H9 (cell line): ENCODE measurements around the gene EPYC. TPM values are rescaled to one million over a fixed set of nuclear protein-coding genes. Genes with fewer than 3 reads are reported as not detected.

Experiments
- DNase-seq: peaks from one replicate; pipeline ENCODE4 v3.0.0-alpha.2; 2017
- H2AFZ ChIP-seq: one replicate; pipeline ENCODE4 v1.6.1; 2013; ENCODE audit warnings: mild to moderate bottlenecking, low read length, control low read depth, moderate library complexity
- H2AK5ac ChIP-seq: 2 replicates; pipeline ENCODE4 v1.6.1; 2013; ENCODE audit warnings: low read length, control low read depth, mixed read lengths; ENCODE audit not compliant: insufficient read length
- H2BK120ac ChIP-seq: one replicate; pipeline ENCODE4 v1.6.1; 2013; ENCODE audit warnings: low read depth, mild to moderate bottlenecking, low read length, control low read depth, inconsistent platforms; ENCODE audit not compliant: poor library complexity, severe bottlenecking
- H2BK12ac ChIP-seq: 2 replicates; pipeline ENCODE4 v1.6.1; 2013; ENCODE audit warnings: low read length, control low read depth, mixed read lengths, low read depth; ENCODE audit not compliant: insufficient read length
- H2BK15ac ChIP-seq: 2 replicates; pipeline ENCODE4 v1.6.1; 2013; ENCODE audit warnings: low read depth, low read length, control low read depth
- H2BK20ac ChIP-seq: one replicate; pipeline ENCODE4 v1.6.1; 2013; ENCODE audit warnings: low read depth, mild to moderate bottlenecking, low read length, control low read depth, inconsistent platforms; ENCODE audit not compliant: poor library complexity, severe bottlenecking
- H2BK5ac ChIP-seq: 2 replicates; pipeline ENCODE4 v1.6.1; 2013; ENCODE audit warnings: low read length, control low read depth, mixed read lengths; ENCODE audit not compliant: insufficient read length
- H3K14ac ChIP-seq: 2 replicates; pipeline ENCODE4 v1.6.1; 2013; ENCODE audit warnings: low read length, control low read depth; ENCODE audit not compliant: insufficient read depth
- H3K18ac ChIP-seq: 2 replicates; pipeline ENCODE4 v1.6.1; 2013; ENCODE audit warnings: low read depth, mild to moderate bottlenecking, mixed read lengths, low read length, control low read depth; ENCODE audit not compliant: insufficient read length
- H3K23ac ChIP-seq: 2 replicates; pipeline ENCODE4 v1.6.1; 2013; ENCODE audit warnings: low read length, control low read depth, mixed read lengths, low read depth; ENCODE audit not compliant: insufficient read length
- H3K23me2 ChIP-seq: 2 replicates; pipeline ENCODE4 v1.6.1; 2013; ENCODE audit warnings: low read depth, mild to moderate bottlenecking, mixed read lengths, low read length, control low read depth; ENCODE audit not compliant: insufficient read length, poor library complexity, severe bottlenecking
- H3K27ac ChIP-seq: 2 replicates; pipeline ENCODE4 v1.5.1; 2013; ENCODE audit warnings: low read length, control low read depth, mixed read lengths, low read depth; ENCODE audit not compliant: insufficient read length
- H3K27me3 ChIP-seq: 2 replicates; pipeline ENCODE4 v1.6.1; 2013; ENCODE audit warnings: low read length, control low read depth, inconsistent platforms; ENCODE audit not compliant: insufficient read depth
- H3K4ac ChIP-seq: 2 replicates; pipeline ENCODE4 v1.6.1; 2013; ENCODE audit warnings: low read depth, mild to moderate bottlenecking, control low read depth, inconsistent platforms, low read length, moderate library complexity
- H3K4me1 ChIP-seq: 2 replicates; pipeline ENCODE4 v1.6.1; 2013; ENCODE audit warnings: low read length, control low read depth, inconsistent platforms; ENCODE audit not compliant: insufficient read depth
- H3K4me2 ChIP-seq: 2 replicates; pipeline ENCODE4 v1.6.1; 2013; ENCODE audit warnings: low read length, control low read depth, mixed read lengths; ENCODE audit not compliant: insufficient read length, insufficient read depth
- H3K56ac ChIP-seq: 2 replicates; pipeline ENCODE4 v1.6.1; 2013; ENCODE audit warnings: low read depth, mild to moderate bottlenecking, mixed read lengths, low read length, control low read depth; ENCODE audit not compliant: insufficient read length
- H3K79me1 ChIP-seq: 2 replicates; pipeline ENCODE4 v1.6.1; 2013; ENCODE audit warnings: low read depth, mild to moderate bottlenecking, moderate library complexity, low read length, control low read depth, inconsistent platforms; ENCODE audit not compliant: insufficient read depth, poor library complexity, severe bottlenecking
- H3K79me2 ChIP-seq: 2 replicates; pipeline ENCODE4 v1.6.1; 2013; ENCODE audit warnings: low read length, control low read depth, inconsistent platforms; ENCODE audit not compliant: insufficient read depth
- H3K9ac ChIP-seq: 2 replicates; pipeline ENCODE4 v1.6.1; 2013; ENCODE audit warnings: low read length, control low read depth, mixed read lengths; ENCODE audit not compliant: insufficient read length; ENCODE audit errors: extremely low read depth
- H3K9me3 ChIP-seq: one replicate; pipeline ENCODE4 v1.6.1; 2013; ENCODE audit warnings: low read depth, low read length, inconsistent platforms; ENCODE audit not compliant: control insufficient read depth
- H3T11ph ChIP-seq: one replicate; pipeline ENCODE4 v1.6.1; 2013; ENCODE audit warnings: mild to moderate bottlenecking, low read length, control low read depth, inconsistent platforms
- H4K20me1 ChIP-seq: one replicate; pipeline ENCODE4 v1.6.1; 2013; ENCODE audit not compliant: control insufficient read depth, insufficient read length, insufficient read depth
- H4K5ac ChIP-seq: 2 replicates; pipeline ENCODE4 v1.6.1; 2013; ENCODE audit warnings: low read depth, mild to moderate bottlenecking, mixed read lengths, low read length, control low read depth; ENCODE audit not compliant: insufficient read length
- H4K8ac ChIP-seq: replicated peaks from 2 replicates; pipeline ENCODE4 v1.6.1; 2013; ENCODE audit warnings: low read length, control low read depth, mixed read lengths, low read depth; ENCODE audit not compliant: insufficient read length
- H4K91ac ChIP-seq: 2 replicates; pipeline ENCODE4 v1.6.1; 2013; ENCODE audit warnings: low read depth, mild to moderate bottlenecking, moderate library complexity, mixed read lengths, low read length, control low read depth; ENCODE audit not compliant: insufficient read length
- H3K27ac Mint-ChIP-seq, 3 experiments: 2 replicates in 2 of 3; 3 replicates in 1 of 3; pipeline ENCODE4 v1.8.0; 2020 to 2021; ENCODE audit warnings: mixed read lengths in 3 of 3, mild to moderate bottlenecking in 1 of 3, moderate library complexity in 1 of 3
- H3K27me3 Mint-ChIP-seq: 2 replicates; pipeline ENCODE4 v1.8.0; 2021; ENCODE audit warnings: low read depth, mild to moderate bottlenecking, moderate library complexity, mixed read lengths
- H3K36me3 Mint-ChIP-seq, 3 experiments: 2 replicates in 2 of 3; 3 replicates in 1 of 3; pipeline ENCODE4 v1.8.0; 2020 to 2021; ENCODE audit warnings: low read depth in 3 of 3, mixed read lengths in 3 of 3; ENCODE audit not compliant: insufficient read depth in 1 of 3
- H3K4me1 Mint-ChIP-seq, 2 experiments: 2 replicates each; pipeline ENCODE4 v1.8.0; 2020; ENCODE audit warnings: mixed read lengths in 2 of 2
- H3K4me3 Mint-ChIP-seq, 2 experiments: 2 replicates in 1 of 2; 3 replicates in 1 of 2; pipeline ENCODE4 v1.8.0; 2020 to 2021; ENCODE audit warnings: mild to moderate bottlenecking in 2 of 2, mixed read lengths in 2 of 2, moderate library complexity in 1 of 2
- H3K9me3 Mint-ChIP-seq, 2 experiments: 2 replicates in 1 of 2; 3 replicates in 1 of 2; pipeline ENCODE4 v1.8.0; 2020; ENCODE audit warnings: mild to moderate bottlenecking in 2 of 2, mixed read lengths in 2 of 2, moderate library complexity in 1 of 2
- CTCF ChIP-seq: fragments of 200-600 bp; sonication (generic); conservative IDR thresholded peaks from 3 replicates; pipeline ENCODE4 v1.8.0; 2021; ENCODE audit warnings: antibody characterized with exemption, mild to moderate bottlenecking
- WGBS: extraction: QIAGEN DNeasy Blood & Tissue Kit; methylation state at CpG from one replicate; pipeline ENCODE4 v1.1.7; 2013; ENCODE audit warnings: missing lambda C conversion rate, low lambda C conversion rate, mixed read lengths; ENCODE audit not compliant: insufficient read length; ENCODE audit errors: extremely low coverage; 5-methylcytosine and 5-hydroxymethylcytosine counted together
- total RNA-seq: library from RNA; stranded (reverse); gene quantifications from 2 replicates; pipeline ENCODE4 v1.2.1, GENCODE V29; 2021

The EPYC gene
- total RNA-seq, 1 experiment from 2014 or later: not detected

- no peak for TF ChIP-seq CTCF
- no peaks in the 10 kb centered on the region; the same call in 1 of the 2 replicates for H3K4me1 ChIP-seq
- H2BK5ac ChIP-seq: no peak overlapping the region
- H2BK20ac ChIP-seq: no peak overlapping the region
- H3K4ac ChIP-seq: no peak overlapping the region
- H3K18ac ChIP-seq: no peak overlapping the region
- no peak overlapping the region for H3K27ac ChIP-seq
- no peak overlapping the region for H3K9ac ChIP-seq
- Mint-ChIP-seq H3K36me3 (peaks cover 0 to 17% (median 3%) of the 10 kb centered on the region in 3 experiments; a peak in 4 of 7 replicates), H3K4me3 (peak overlapping the region in 1 of 2 experiments; percentile 28; a peak in 2 of 5 replicates), H3K9me3 (peaks cover 15 to 19% of the 10 kb centered on the region in 2 experiments), H3K4me1 (peaks cover 22 to 30% of the 10 kb centered on the region in 2 experiments), H3K27me3 (peaks cover 92% of the 10 kb centered on the region), H3K27ac (peak overlapping the region in 2 of 3 experiments; percentile 20 to 85; a peak in 2 of 7 replicates)
- H4K5ac ChIP-seq: no peak overlapping the region
- no peak overlapping the region for H3K4me2 ChIP-seq
- peaks cover 34% of the 10 kb centered on the region for H3K27me3 ChIP-seq
- H3K23ac ChIP-seq: no peak overlapping the region
- no peak overlapping the region for H2BK15ac ChIP-seq
- no peak overlapping the region for H2BK12ac ChIP-seq
- peak; percentile 46 for DNase-seq
- H3K79me2 ChIP-seq: no peaks in the 10 kb centered on the region
- H3K79me1 ChIP-seq: no peaks in the 10 kb centered on the region
- H2BK120ac ChIP-seq: no peak overlapping the region
- H3K9me3 ChIP-seq: no peaks in the 10 kb centered on the region
- H3K23me2 ChIP-seq: no peaks in the 10 kb centered on the region
- no CpG with 5 or more reads among the region's 3 CpGs for WGBS
- no peak overlapping the region for H4K91ac ChIP-seq
- no peak overlapping the region for H3K14ac ChIP-seq
- H3T11ph ChIP-seq: no peak overlapping the region
- no peak overlapping the region for H4K8ac ChIP-seq
- H2AK5ac ChIP-seq: no peak overlapping the region
- no peak overlapping the region for H2AFZ ChIP-seq
- no peaks in the 10 kb centered on the region for H4K20me1 ChIP-seq
- H3K56ac ChIP-seq: no peak overlapping the region
Observed at GRCh38 chr12:90984114-90984513, 20.7 kb downstream of the EPYC start.
